Subcutaneous abdominal adipose tissue (tissue), 5 donors: ENCODE data around the gene MYH6.
"Not testable (repeated sequence)": the region's sequence is repeated elsewhere in the genome, so short reads cannot be mapped to it uniquely, and the experiment has no call there.

Experiments
- H3K27ac ChIP-seq: one replicate; pipeline ENCODE4 v1.7.0; 2013; ENCODE audit warnings: low read depth, mild to moderate bottlenecking, inconsistent platforms, low read length, moderate library complexity
- H3K27me3 ChIP-seq, 5 donors: one replicate each; pipeline ENCODE4 v1.7.0; 2013; ENCODE audit warnings: low read length in 5 of 5, inconsistent platforms in 1 of 5; ENCODE audit not compliant: control insufficient read depth in 5 of 5, insufficient read depth in 4 of 5
- H3K36me3 ChIP-seq, 5 donors: one replicate each; pipeline ENCODE4 v1.7.0; 2013; ENCODE audit warnings: low read length in 5 of 5; ENCODE audit not compliant: control insufficient read depth in 5 of 5, insufficient read depth in 5 of 5
- H3K4me1 ChIP-seq, 5 donors: one replicate each; pipeline ENCODE4 v1.7.0; 2013; ENCODE audit warnings: low read length in 5 of 5, mild to moderate bottlenecking in 3 of 5, moderate library complexity in 1 of 5; ENCODE audit not compliant: control insufficient read depth in 5 of 5, insufficient read depth in 5 of 5
- H3K4me3 ChIP-seq, 5 donors: one replicate each; pipeline ENCODE4 v1.7.0; 2013; ENCODE audit warnings: low read length in 5 of 5, low read depth in 1 of 5
- H3K9ac ChIP-seq, 5 donors: one replicate each; pipeline ENCODE4 v1.7.0; 2013; ENCODE audit warnings: low read length in 5 of 5, mild to moderate bottlenecking in 4 of 5, moderate library complexity in 3 of 5
- H3K9me3 ChIP-seq, 5 donors: one replicate each; pipeline ENCODE4 v1.7.0; 2013; ENCODE audit warnings: low read length in 5 of 5; ENCODE audit not compliant: control insufficient read depth in 5 of 5
- donor health status: healthy.
- donor health status: healthy.
- donor health status: healthy.
- donor health status: healthy.
- donor health status: healthy.

Gene MYH6

DNA sequence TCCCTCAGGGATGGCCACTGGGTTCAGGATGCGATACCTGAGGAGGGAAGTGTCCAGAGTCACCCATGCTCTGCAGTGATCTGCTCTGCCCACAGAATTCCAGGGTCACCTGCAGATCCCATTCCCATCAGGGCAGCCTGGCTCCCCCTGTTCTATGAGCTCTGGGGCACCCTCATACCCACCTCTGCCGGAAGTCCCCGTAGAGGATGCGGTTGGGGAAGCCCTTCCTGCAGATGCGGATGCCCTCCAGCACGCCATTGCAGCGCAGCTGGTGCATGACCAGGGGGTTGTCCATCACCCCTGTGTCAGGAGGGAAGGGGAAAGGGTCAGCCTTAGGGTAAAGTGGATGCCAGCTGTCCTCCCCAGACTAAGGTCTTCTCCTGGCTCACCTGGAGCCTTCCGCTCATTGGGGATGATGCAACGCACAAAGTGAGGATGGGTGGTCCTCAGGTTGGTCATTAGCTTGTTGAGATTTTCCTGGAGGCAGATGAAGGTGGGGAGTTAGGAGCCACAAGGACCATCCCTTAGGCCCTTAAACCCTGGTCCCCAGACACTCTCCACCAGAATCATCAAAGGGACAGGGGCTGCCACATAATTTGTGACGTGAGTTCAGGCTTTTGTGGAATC is 11.2 kb downstream of the MYH6 start:
- Histone ChIP-seq H3K36me3 (no peaks in the 10 kb centered on the region), H3K9ac (no peak overlapping the region), H3K4me3 (no peak overlapping the region), H3K27ac (no peak overlapping the region), H3K27me3 (peaks cover 0 to 4% (median 1%) of the 10 kb centered on the region in 5 donors), H3K9me3 (no peaks in the 10 kb centered on the region), H3K4me1 (no peaks in the 10 kb centered on the region)

DNA sequence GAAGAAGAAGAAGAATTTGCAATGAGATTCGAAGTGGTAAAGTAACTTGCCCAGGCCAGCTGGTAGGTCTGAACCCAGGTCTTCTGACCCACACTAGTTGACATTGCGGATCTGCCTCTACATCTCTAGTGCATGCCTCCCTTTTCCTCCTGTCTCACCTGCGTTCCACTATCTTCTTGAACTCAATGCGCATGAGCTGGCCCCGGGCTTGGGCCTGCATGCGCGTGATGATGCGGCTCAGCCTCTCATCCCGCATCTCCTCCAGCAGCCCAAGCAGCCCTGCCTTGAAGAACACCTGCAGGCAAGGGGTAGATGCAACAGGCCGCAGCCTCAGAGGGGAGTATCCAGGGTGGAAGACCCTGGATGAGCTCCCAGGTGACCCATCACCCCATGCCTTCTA is 11.9 kb downstream of the MYH6 start:
- no peaks in the 10 kb centered on the region for H3K4me1 ChIP-seq
- no peak overlapping the region for H3K9ac ChIP-seq
- no peak overlapping the region for H3K4me3 ChIP-seq
- H3K9me3 ChIP-seq: no peaks in the 10 kb centered on the region
- peaks cover 0 to 4% (median 0%) of the 10 kb centered on the region in 5 donors for H3K27me3 ChIP-seq
- no peak overlapping the region for H3K27ac ChIP-seq
- H3K36me3 ChIP-seq: no peaks in the 10 kb centered on the region

- no peaks in the 10 kb centered on the region for H3K9me3 ChIP-seq
- no peaks in the 10 kb centered on the region for H3K36me3 ChIP-seq
- no peaks in the 10 kb centered on the region for H3K4me1 ChIP-seq
- no peak overlapping the region for H3K4me3 ChIP-seq
- peaks cover 0 to 13% (median 5%) of the 10 kb centered on the region in 5 donors for H3K27me3 ChIP-seq
- no peak overlapping the region for H3K27ac ChIP-seq
- no peak overlapping the region for H3K9ac ChIP-seq
Observed at GRCh38 chr14:23392613-23393012, 15.5 kb downstream of the MYH6 start.

GRCh38 chr14:23389871-23390270 is 18.2 kb downstream of the MYH6 start:
- peaks cover 0 to 13% (median 5%) of the 10 kb centered on the region in 5 donors for H3K27me3 ChIP-seq
- not testable (repeated sequence) for H3K4me1 ChIP-seq, H3K4me3 ChIP-seq, H3K9me3 ChIP-seq, H3K9ac ChIP-seq, H3K36me3 ChIP-seq, H3K27ac ChIP-seq

- peaks cover 0 to 13% (median 5%) of the 10 kb centered on the region in 5 donors for H3K27me3 ChIP-seq
- no peaks in the 10 kb centered on the region for H3K4me1 ChIP-seq
- no peak overlapping the region for H3K9ac ChIP-seq
- no peaks in the 10 kb centered on the region for H3K36me3 ChIP-seq
- H3K9me3 ChIP-seq: no peaks in the 10 kb centered on the region
- H3K4me3 ChIP-seq: no peak overlapping the region
- H3K27ac ChIP-seq: no peak overlapping the region
Observed at GRCh38 chr14:23389396-23389795, 18.7 kb downstream of the MYH6 start.

GRCh38 chr14:23388996-23389395 is 19.1 kb downstream of the MYH6 start:
- H3K9me3 ChIP-seq: no peaks in the 10 kb centered on the region
- H3K27ac ChIP-seq: no peak overlapping the region
- no peaks in the 10 kb centered on the region for H3K4me1 ChIP-seq
- no peak overlapping the region for H3K9ac ChIP-seq
- H3K36me3 ChIP-seq: no peaks in the 10 kb centered on the region
- H3K4me3 ChIP-seq: no peak overlapping the region
- peaks cover 0 to 13% (median 5%) of the 10 kb centered on the region in 5 donors for H3K27me3 ChIP-seq

DNA sequence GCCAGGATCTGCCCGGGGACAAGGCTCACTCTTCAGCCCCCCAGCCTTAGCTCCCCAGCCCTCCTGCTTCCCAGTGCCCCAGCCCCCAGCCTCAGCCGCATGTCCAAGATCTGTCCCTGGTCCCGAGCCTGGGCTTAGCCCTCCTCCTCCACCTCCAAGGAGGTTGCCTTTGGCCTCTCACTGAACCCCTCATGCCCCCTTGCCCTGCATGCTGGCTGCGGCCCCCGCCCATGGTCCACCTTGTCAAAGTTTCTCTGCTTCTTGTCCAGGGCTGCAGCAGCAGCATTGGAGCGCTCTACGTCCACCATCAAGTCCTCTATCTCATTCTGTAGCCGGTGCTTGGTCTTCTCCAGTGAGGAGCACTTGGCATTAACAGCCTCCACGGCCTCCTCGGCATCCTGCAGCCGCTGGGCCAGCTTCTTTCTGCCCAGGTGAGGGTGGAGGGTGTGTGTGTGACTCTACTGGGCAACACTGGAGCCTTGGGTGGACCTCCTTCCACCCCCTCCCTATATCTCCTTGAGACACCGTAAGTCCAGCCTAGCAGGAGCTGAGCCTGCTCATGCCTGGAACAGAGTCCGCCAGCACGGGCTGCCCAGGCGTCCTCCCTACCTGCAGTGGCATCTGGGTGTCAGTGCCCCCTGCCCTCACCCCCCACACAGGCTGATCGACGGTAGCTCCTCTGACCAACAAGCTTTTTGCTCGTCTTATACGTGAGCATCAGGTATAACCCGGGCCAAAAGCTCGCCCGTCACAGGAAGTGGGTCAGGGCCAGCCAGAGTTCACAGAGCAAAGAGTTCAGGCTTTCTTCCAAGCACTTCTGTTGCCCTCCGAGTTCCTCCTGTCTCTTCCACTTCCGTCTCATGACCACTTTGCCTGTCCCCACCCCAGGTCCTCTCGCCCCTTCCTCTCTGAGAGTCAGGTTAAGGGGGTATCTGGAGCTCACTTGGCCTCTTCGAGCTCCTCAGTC is 19.9 kb downstream of the MYH6 start:
- no peak overlapping the region for H3K9ac ChIP-seq
- H3K4me3 ChIP-seq: no peak overlapping the region
- no peak overlapping the region for H3K27ac ChIP-seq
- no peaks in the 10 kb centered on the region for H3K4me1 ChIP-seq
- no peaks in the 10 kb centered on the region for H3K36me3 ChIP-seq
- peaks cover 0 to 13% (median 5%) of the 10 kb centered on the region in 5 donors for H3K27me3 ChIP-seq
- H3K9me3 ChIP-seq: no peaks in the 10 kb centered on the region

DNA sequence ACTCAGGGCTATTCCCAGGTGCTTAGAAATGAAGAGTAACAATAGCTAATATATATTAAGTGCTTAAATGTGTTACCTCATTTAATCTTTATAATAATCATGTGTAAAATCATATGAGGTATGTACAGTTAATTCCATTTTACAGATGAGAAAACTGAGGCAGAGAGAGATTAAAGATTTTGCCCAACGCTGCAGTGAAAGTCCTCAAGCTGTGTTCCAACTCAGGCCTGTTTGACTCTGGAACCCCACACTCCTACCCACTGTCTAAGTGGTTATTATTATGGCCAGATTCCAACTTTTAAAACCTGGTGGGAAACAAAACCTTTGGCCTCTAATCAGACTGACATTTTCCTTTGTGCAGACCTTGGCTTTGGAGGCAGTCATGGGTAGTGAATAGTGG is 21.1 kb downstream of the MYH6 start:
- H3K27me3 ChIP-seq: peaks cover 5 to 17% (median 8%) of the 10 kb centered on the region in 5 donors
- H3K9me3 ChIP-seq: no peaks in the 10 kb centered on the region
- H3K4me1 ChIP-seq: no peaks in the 10 kb centered on the region
- H3K9ac ChIP-seq: no peak overlapping the region
- H3K4me3 ChIP-seq: no peak overlapping the region
- H3K27ac ChIP-seq: no peak overlapping the region
- no peaks in the 10 kb centered on the region for H3K36me3 ChIP-seq

- not testable (repeated sequence) for H3K9ac ChIP-seq, H3K36me3 ChIP-seq, H3K4me1 ChIP-seq, H3K27ac ChIP-seq, H3K9me3 ChIP-seq, H3K4me3 ChIP-seq
- peaks cover 8 to 19% (median 15%) of the 10 kb centered on the region in 5 donors for H3K27me3 ChIP-seq
Observed at GRCh38 chr14:23386266-23386657, 21.8 kb downstream of the MYH6 start.

- Histone ChIP-seq H3K9ac (no peak overlapping the region), H3K27me3 (peaks cover 13 to 24% (median 17%) of the 10 kb centered on the region in 5 donors), H3K27ac (no peak overlapping the region), H3K9me3 (no peaks in the 10 kb centered on the region), H3K4me1 (no peaks in the 10 kb centered on the region), H3K36me3 (no peaks in the 10 kb centered on the region), H3K4me3 (no peak overlapping the region)
Observed at GRCh38 chr14:23385642-23386265, 22.3 kb downstream of the MYH6 start.
